ENCODE results near the gene FAM76B. TPM values are rescaled to one million over a fixed set of nuclear protein-coding genes. Genes with fewer than 3 reads are reported as not detected.

The FAM76B gene
- polyA plus RNA-seq, 1 experiment: 21.2 TPM

DNA sequence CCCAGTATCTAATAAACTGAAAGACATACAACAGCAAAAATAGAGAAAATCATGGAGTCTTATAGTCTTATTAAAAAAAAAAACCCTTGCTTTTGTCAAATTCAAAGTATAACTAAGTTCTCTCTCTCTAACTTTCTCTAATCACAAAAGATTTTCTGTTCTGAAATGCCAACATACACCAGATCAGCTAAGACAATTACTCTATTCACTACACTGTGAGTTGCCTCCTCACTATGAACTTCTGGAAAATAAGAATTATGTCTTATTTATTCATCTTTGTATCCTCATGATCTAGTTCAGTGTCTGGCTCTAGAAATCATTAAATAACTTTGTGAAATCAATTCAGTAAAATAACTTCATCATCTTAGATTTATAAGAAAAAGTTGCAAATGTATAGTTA is 12.7 kb downstream of the FAM76B start:
- Histone ChIP-seq H3K4me3 (ENCODE audit: low read depth, low read length) (no peak overlapping the region), H3K27me3 (ENCODE audit: control insufficient read depth, insufficient read depth, low read length) (no peaks in the 10 kb centered on the region), H3K27ac (ENCODE audit: low read depth, low read length) (no peak overlapping the region), H3K9me3 (ENCODE audit: control insufficient read depth, insufficient read depth, low read length) (no peaks in the 10 kb centered on the region)
- POLR2A ChIA-PET: no interaction called here
- no peak for DNase-seq (ENCODE audit: low read depth, low spot score)
- CTCF ChIA-PET: no interaction called here
- no peak for TF ChIP-seq CTCF (IDR thresholded peaks at IDR 0.05; ENCODE audit: low read depth, low read length)

DNA sequence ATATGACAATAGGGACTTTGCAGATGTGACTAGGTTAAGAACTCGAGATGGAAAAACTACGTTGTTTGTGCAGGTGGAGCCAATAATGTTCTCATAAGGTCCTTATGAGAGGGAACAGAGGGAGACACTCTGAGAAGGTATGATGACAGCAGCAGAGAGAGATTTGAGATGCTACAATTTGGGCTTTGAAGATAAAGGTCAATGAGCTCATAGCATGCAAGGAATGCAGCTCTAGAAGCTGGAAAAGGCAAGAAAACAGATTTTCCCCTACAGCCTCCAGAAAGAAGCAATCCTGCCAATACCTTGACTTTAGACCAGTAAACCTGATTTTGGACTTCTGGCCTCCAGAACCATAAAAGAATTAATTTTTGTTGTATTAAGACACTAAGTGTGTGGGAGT is 21.1 kb downstream of the FAM76B start:
- no peak for DNase-seq (ENCODE audit: low read depth, low spot score)
- POLR2A ChIA-PET: no interaction called here
- TF ChIP-seq CTCF (IDR thresholded peaks at IDR 0.05; ENCODE audit: low read depth, low read length): no peak
- Histone ChIP-seq H3K27ac (ENCODE audit: low read depth, low read length) (no peak overlapping the region), H3K4me3 (ENCODE audit: low read depth, low read length) (no peak overlapping the region), H3K9me3 (ENCODE audit: control insufficient read depth, insufficient read depth, low read length) (no peaks in the 10 kb centered on the region), H3K27me3 (ENCODE audit: control insufficient read depth, insufficient read depth, low read length) (no peaks in the 10 kb centered on the region)
- CTCF ChIA-PET: interaction anchor here (1.3 to 14.4 kb wide), 6 partner anchors 63 to 701 kb away, joined by 3 to 284 read pairs (median 8); partner anchors contain the start of gene MAML2

- ChIA-PET CTCF (interaction anchor here (1.1 to 14.4 kb wide), 8 partner anchors 9 to 700 kb away, joined by 3 to 284 read pairs (median 8); partner anchors contain the start of gene MAML2), POLR2A (no interaction called here)
- Histone ChIP-seq H3K4me3 (ENCODE audit: low read depth, low read length) (no peak overlapping the region), H3K27me3 (ENCODE audit: control insufficient read depth, insufficient read depth, low read length) (no peaks in the 10 kb centered on the region), H3K9me3 (ENCODE audit: control insufficient read depth, insufficient read depth, low read length) (no peaks in the 10 kb centered on the region), H3K27ac (ENCODE audit: low read depth, low read length) (no peak overlapping the region)
- DNase-seq (ENCODE audit: low read depth, low spot score): no peak
- no peak for TF ChIP-seq CTCF (IDR thresholded peaks at IDR 0.05; ENCODE audit: low read depth, low read length)
Measured at GRCh38 chr11:95767498-95767897, 22.1 kb downstream of the FAM76B start.

DNA sequence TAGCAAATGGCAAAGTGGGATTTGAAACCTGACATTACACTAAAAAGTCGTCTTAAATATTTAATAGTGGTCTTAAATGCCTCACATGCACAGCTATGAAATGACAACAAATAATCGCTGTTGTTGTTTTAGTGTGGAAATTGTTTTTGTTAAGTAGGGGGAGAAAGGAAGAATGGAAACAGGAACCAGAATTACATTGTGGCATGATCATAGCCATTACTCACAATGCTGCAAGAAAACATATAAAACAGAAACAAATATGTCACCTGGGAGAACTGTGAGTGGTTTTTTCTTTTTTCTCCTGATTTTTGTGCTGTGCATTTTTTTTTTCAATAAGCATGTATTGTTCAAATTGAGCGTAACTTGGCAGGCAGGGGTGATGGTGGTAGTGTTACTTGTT is 22.9 kb downstream of the FAM76B start:
- TF ChIP-seq CTCF (IDR thresholded peaks at IDR 0.05; ENCODE audit: low read depth, low read length): no peak
- no peak for DNase-seq (ENCODE audit: low read depth, low spot score)
- Histone ChIP-seq H3K4me3 (ENCODE audit: low read depth, low read length) (no peak overlapping the region), H3K27ac (ENCODE audit: low read depth, low read length) (no peak overlapping the region), H3K27me3 (ENCODE audit: control insufficient read depth, insufficient read depth, low read length) (no peaks in the 10 kb centered on the region), H3K9me3 (ENCODE audit: control insufficient read depth, insufficient read depth, low read length) (no peaks in the 10 kb centered on the region)
- POLR2A ChIA-PET: interaction anchor here (0.7 kb wide), 1 partner anchor 74 kb away, joined by 3 read pairs; no protein-coding TSS in a partner anchor
- CTCF ChIA-PET: interaction anchor here (0.6 to 14.4 kb wide), 3 partner anchors 61 to 955 kb away, joined by 3 to 284 read pairs (median 9); no protein-coding TSS in a partner anchor

- ChIA-PET CTCF (interaction anchor here (0.6 to 14.4 kb wide), 34 partner anchors 9 to 1141 kb away, joined by 3 to 284 read pairs (median 4); partner anchors contain the start of genes CWC15, KDM4D and SRSF8), POLR2A (no interaction called here)
- H3K27me3 ChIP-seq (ENCODE audit: control insufficient read depth, insufficient read depth, low read length): no peaks in the 10 kb centered on the region
- H3K9me3 ChIP-seq (ENCODE audit: control insufficient read depth, insufficient read depth, low read length): no peaks in the 10 kb centered on the region
- TF ChIP-seq CTCF (IDR thresholded peaks at IDR 0.05; ENCODE audit: low read depth, low read length): peak; percentile 63
- no peak overlapping the region for H3K4me3 ChIP-seq (ENCODE audit: low read depth, low read length)
- DNase-seq (ENCODE audit: low read depth, low spot score): peak; percentile 38
- no peak overlapping the region for H3K27ac ChIP-seq (ENCODE audit: low read depth, low read length)
Measured at GRCh38 chr11:95764267-95764898, 25.2 kb downstream of the FAM76B start.

Data from AG04450 (cell line).